Stomach (tissue), 4 donors: ENCODE results near the gene ARL15.

Source experiments
- CTCF ChIP-seq, 7 experiments: fragments of 450-650 bp in 4 of 7; fragments of 200-600 bp in 3 of 7; sonication (generic) in 3 of 7; IDR thresholded peaks; one replicate each; pipeline ENCODE4 v1.5.1; 2016 to 2019; ENCODE audit warnings: antibody characterized with exemption in 7 of 7, control low read depth in 2 of 7, mild to moderate bottlenecking in 1 of 7
- EP300 ChIP-seq: sonication (generic); formaldehyde crosslinking; IDR thresholded peaks from one replicate; pipeline ENCODE4 v1.6.1; 2017; ENCODE audit warnings: antibody characterized with exemption
- POLR2A ChIP-seq, 4 donors: fragments of 450-650 bp; IDR thresholded peaks; one replicate each; pipeline ENCODE4 v1.6.1; 2016; ENCODE audit warnings: antibody characterized with exemption in 4 of 4, control low read depth in 2 of 4, mild to moderate bottlenecking in 1 of 4, moderate library complexity in 1 of 4

DNA sequence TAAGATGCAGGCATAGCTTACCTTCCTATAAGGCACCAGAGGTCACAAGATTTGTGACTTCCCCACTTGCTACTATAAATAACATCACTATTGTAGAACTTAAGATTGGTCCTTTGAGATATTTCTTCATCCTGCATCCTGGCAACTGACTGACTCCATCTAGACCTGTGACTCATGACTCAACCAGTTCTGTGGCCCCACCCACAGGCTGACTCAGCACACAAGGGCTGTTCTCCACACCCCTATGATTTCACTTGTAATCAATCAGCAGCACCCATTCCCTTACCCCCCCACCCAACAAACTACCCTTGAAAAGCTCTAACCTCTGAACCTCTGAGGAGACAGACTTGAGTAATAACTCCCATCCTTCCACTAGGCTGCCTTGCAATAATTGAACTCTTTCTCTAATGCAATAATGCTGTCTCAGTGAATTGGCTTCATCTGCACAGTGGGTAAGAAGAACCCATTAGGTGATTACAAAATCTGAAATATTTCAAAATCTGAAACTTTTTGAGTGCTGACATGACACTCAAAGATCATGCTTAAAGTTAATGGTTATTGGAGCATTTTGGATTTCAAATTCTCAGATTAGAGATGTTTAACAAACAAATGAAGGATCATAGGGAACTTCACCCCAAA lies 296.7 kb downstream of the ARL15 start:
- TF ChIP-seq CTCF (IDR thresholded peaks at IDR 0.05) (no peak), EP300 (no peak), POLR2A (IDR thresholded peaks at IDR 0.05) (no peak)
